SK-N-SH treated with all-trans-retinoic acid at 6 μM for 48 hours (cell line): ENCODE results near the gene DPP6.

Source experiments
- ARNTL ChIP-seq: fragments of 450-650 bp; formaldehyde crosslinking; IDR thresholded peaks from 2 replicates; pipeline ENCODE4 v1.5.0; 2020; ENCODE audit warnings: low read depth, mild to moderate bottlenecking, moderate library complexity, borderline replicate concordance
- BACH2 ChIP-seq: fragments of 250-450 bp; sonication (Bioruptor Pico); IDR thresholded peaks from 2 replicates; pipeline ENCODE4 v1.9.0; 2021; ENCODE audit warnings: mild to moderate bottlenecking, borderline replicate concordance
- CREB5 ChIP-seq: fragments of 250-450 bp; sonication (Bioruptor Pico); IDR thresholded peaks from 2 replicates; pipeline ENCODE4 v1.5.1; 2020; ENCODE audit warnings: low read depth, mild to moderate bottlenecking, moderate library complexity
- ESRRG ChIP-seq: fragments of 250-450 bp; sonication (Bioruptor Pico); IDR thresholded peaks from 2 replicates; pipeline ENCODE4 v1.6.1; 2021; ENCODE audit warnings: mild to moderate bottlenecking
- OSR1 ChIP-seq: fragments of 250-450 bp; sonication (Bioruptor Pico); IDR thresholded peaks from 2 replicates; pipeline ENCODE4 v1.8.0; 2022; ENCODE audit warnings: moderate library complexity, mild to moderate bottlenecking, inconsistent platforms
- PATZ1 ChIP-seq: fragments of 250-450 bp; sonication (Bioruptor Pico); IDR thresholded peaks from 2 replicates; pipeline ENCODE4 v1.8.0; 2020; ENCODE audit warnings: mild to moderate bottlenecking, moderate library complexity, borderline replicate concordance
- POU6F1 ChIP-seq: fragments of 250-450 bp; sonication (Bioruptor Pico); IDR thresholded peaks from 2 replicates; pipeline ENCODE4 v1.8.0; 2021; ENCODE audit warnings: low read depth, mild to moderate bottlenecking, moderate library complexity, borderline replicate concordance
- PPARA ChIP-seq: fragments of 250-450 bp; sonication (Bioruptor Pico); IDR thresholded peaks from 2 replicates; pipeline ENCODE4 v1.5.0; 2020; ENCODE audit warnings: mild to moderate bottlenecking, borderline replicate concordance
- TCF4 ChIP-seq: fragments of 250-450 bp; sonication (Bioruptor Pico); IDR thresholded peaks from 2 replicates; pipeline ENCODE4 v1.8.0; 2021; ENCODE audit warnings: mild to moderate bottlenecking, moderate library complexity, borderline replicate concordance
- TSHZ2 ChIP-seq: fragments of 250-450 bp; sonication (Bioruptor Pico); IDR thresholded peaks from 2 replicates; pipeline ENCODE4 v1.5.0; 2020; ENCODE audit warnings: mild to moderate bottlenecking, moderate library complexity
- ZFP3 ChIP-seq: fragments of 250-450 bp; sonication (Bioruptor Pico); IDR thresholded peaks from 2 replicates; pipeline ENCODE4 v1.5.0; 2020; ENCODE audit warnings: mild to moderate bottlenecking, moderate library complexity
- ZNF565 ChIP-seq: fragments of 450-650 bp; formaldehyde crosslinking; conservative IDR thresholded peaks from 2 replicates; pipeline ENCODE4 v1.5.0; 2020; ENCODE audit warnings: low read depth, mild to moderate bottlenecking, moderate library complexity

GRCh38 chr7:154610903-154611302 lies 558.7 kb downstream of the DPP6 start:
- peak; percentile 74; the same call in 1 of the 2 replicates for TF ChIP-seq TCF4 (CRISPR knock-in tag)
- TF ChIP-seq ARNTL (CRISPR knock-in tag), result no peak
- no peak for TF ChIP-seq ZNF565
- no peak for TF ChIP-seq PATZ1 (CRISPR knock-in tag)
- no peak for TF ChIP-seq ESRRG (CRISPR knock-in tag)
- TF ChIP-seq OSR1 (CRISPR knock-in tag), result no peak
- no peak for TF ChIP-seq PPARA (CRISPR knock-in tag)
- no peak for TF ChIP-seq POU6F1 (CRISPR knock-in tag)
- TF ChIP-seq TSHZ2 (CRISPR knock-in tag), result 0 out of 2 replicates have a peak, but pooled peaks have one; percentile 17
- TF ChIP-seq CREB5 (CRISPR knock-in tag), result no peak
- no peak for TF ChIP-seq ZFP3 (CRISPR knock-in tag)
- no peak for TF ChIP-seq BACH2
